HL-60 (cell line): ENCODE results near the gene ZBTB21.

Experiments
- CTCF ChIP-seq: IDR thresholded peaks from one replicate; pipeline ENCODE4 v1.5.1; 2011; ENCODE audit warnings: low read length, control low read depth, inconsistent platforms; ENCODE audit not compliant: insufficient read depth
- GABPA ChIP-seq: IDR thresholded peaks from 2 replicates; pipeline ENCODE4 v1.6.1; 2012; ENCODE audit warnings: low read depth

- no peak for TF ChIP-seq CTCF
- no peak for TF ChIP-seq GABPA
These were observed 17.9 kb upstream of the ZBTB21 start for GRCh38 chr21:42027822-42028765.
